ENCODE data around the gene RDH13. TPM values are rescaled to one million over a fixed set of nuclear protein-coding genes. Genes with fewer than 3 reads are reported as not detected.

Gene RDH13
- total and polyA plus RNA-seq, 2 of the 8 experiments (the other 6 are each of a cell fraction or from before 2014, with no cell fraction given): 15.9 to 31.5 TPM

DNA sequence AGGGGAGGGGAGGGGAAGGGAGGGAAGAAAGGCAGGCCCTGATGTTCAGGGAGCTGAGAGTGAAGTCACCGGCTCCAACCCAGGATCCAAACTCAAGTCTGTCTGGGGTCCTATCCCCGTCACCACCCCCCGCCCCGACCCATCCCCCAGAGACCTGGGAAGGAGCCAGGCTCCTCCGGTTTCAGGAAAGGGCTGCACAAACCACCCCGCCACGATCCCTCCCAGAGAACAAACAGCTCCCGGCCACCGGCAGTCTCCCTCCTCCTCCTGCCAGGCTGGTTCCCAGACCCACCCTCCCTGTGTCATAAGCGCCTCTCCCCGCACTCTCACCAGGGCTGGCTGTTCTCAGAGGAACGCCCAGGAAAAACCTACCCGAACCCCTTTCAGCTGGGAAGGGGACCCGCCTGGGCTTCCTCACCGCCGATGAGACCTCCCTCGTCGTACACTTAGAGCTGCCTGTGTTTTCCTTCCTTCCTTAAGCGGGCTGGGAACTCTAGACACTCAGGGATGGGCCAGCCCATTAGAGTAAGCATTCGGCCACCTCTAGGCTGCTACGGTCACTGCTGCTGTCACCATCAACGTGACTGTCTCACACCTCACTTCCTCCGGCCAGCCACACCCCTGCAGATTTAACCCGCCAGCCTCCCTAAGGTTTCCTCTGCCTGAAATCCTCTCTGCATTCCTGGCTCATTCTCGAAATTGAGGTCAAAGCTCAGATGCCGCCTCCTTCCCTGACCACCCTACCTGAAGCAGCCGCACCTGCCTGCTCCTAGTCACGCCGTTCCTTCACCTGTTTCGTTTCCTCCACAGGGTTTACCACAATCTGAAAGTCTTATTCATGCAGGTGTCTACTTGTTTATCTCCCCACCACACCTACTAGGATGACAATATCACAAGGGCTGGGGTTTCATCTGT, 6.3 kb upstream of the RDH13 start (continued):
- TF ChIP-seq SRF (IDR thresholded peaks at IDR 0.05; ENCODE audit: low read depth, low read length) (no peak), CHD1 (IDR thresholded peaks at IDR 0.05; ENCODE audit: low read depth, low read length) (no peak), GABPA (IDR thresholded peaks at IDR 0.05; ENCODE audit: borderline replicate concordance, insufficient read depth, low read length) (no peak; the same call in 1 of the 2 replicates), CEBPB (IDR thresholded peaks at IDR 0.05; ENCODE audit: low read depth, low read length) (no peak), SAP30 (IDR thresholded peaks at IDR 0.05; ENCODE audit: insufficient read depth, insufficient replicate concordance, low read length) (peak; percentile 33), SIN3A (conservative IDR thresholded peaks at IDR 0.05 in 1 of 2, IDR thresholded peaks at IDR 0.05 in 1 of 2; ENCODE audit: low read depth in 1 of 2, low read length in 2 of 2) (peak; percentile 43 to 63; a peak in 1 of 4 replicates), BCL11A (IDR thresholded peaks at IDR 0.05; ENCODE audit: low read depth in 2 of 2, low read length in 2 of 2) (no peak), RFX5 (IDR thresholded peaks at IDR 0.05; ENCODE audit: borderline replicate concordance, low read depth, low read length) (no peak)
